ENCODE results near the gene ZYG11A. TPM values are rescaled to one million over a fixed set of nuclear protein-coding genes. Genes with fewer than 3 reads are reported as not detected.

ZYG11A gene
- total RNA-seq, 1 donor from 2014 or later = not detected

Small RNA genes lying within 50 kb of the gene (small RNA-seq; reads per million reads assigned to genes)
- gene AC099677.1 = not detected
- not detected for gene AC099677.2
- not detected for gene MIR1273F
- not detected for gene MIR1273G
- gene MIR5095 = not detected
- not detected for gene RNU6-969P

Other genes with a start within 250 kb of the ZYG11A start
- 96.0 TPM for gene GPX7, start 240.4 kb upstream of the ZYG11A start, total RNA-seq
- gene SHISAL2A, start 209.6 kb upstream of the ZYG11A start, total RNA-seq = 0.52 TPM
- 12.0 TPM for gene COA7, start 144.4 kb upstream of the ZYG11A start, total RNA-seq
- gene ZYG11B, start 116.3 kb upstream of the ZYG11A start, total RNA-seq = 51.7 TPM
- 26.6 TPM for gene ECHDC2, start 79.0 kb downstream of the ZYG11A start, total RNA-seq
- 39.1 TPM for gene SCP2, start 84.5 kb downstream of the ZYG11A start, total RNA-seq
- 3.7 TPM for gene PODN, start 219.5 kb downstream of the ZYG11A start, total RNA-seq

Data from skeletal muscle tissue (tissue), 2 donors.